NCI-H2081 treated with DMSO at 0.1 percent for 48 hours (cell line): ENCODE measurements around the gene IL17RA.
A peak's percentile ranks its signal among the peaks of the same experiment; 100 is the strongest.

Source experiments
- DNase-seq: peaks from one replicate; lab custom pipeline; 2025; lab: John Stamatoyannopoulos, UW

Gene IL17RA

GRCh38 chr22:17157714-17158113, 72.9 kb downstream of the IL17RA start:
- no peak for DNase-seq

- DNase-seq: no peak
These were observed 73.4 kb downstream of the IL17RA start for GRCh38 chr22:17158176-17158567.

- DNase-seq: peak; percentile 46
These were observed 74.0 kb downstream of the IL17RA start, which contains the start of gene HDHD5 for GRCh38 chr22:17158568-17159503. Gene HDHD5, minus strand, starts transcription at chr22:17159277. Its CDS starts 26 bp downstream, at chr22:17159251.

GRCh38 chr22:17159504-17159951, 74.7 kb downstream of the IL17RA start:
- DNase-seq: peak; percentile 2

- no peak for DNase-seq
These were observed 77.2 kb downstream of the IL17RA start for GRCh38 chr22:17161991-17162390.

GRCh38 chr22:17162731-17163130, 77.9 kb downstream of the IL17RA start:
- no peak for DNase-seq

- no peak for DNase-seq
These were observed 79.7 kb downstream of the IL17RA start for GRCh38 chr22:17164392-17165024.
